GM19193 (cell line): ENCODE measurements around the gene DRC7.

Experiments used
- POLR2A ChIP-seq: IDR thresholded peaks from 4 replicates; pipeline ENCODE4 v1.6.1; 2011; ENCODE audit not compliant: insufficient read depth, insufficient read length; ENCODE audit errors: extremely low read depth

DRC7 gene, protein sequence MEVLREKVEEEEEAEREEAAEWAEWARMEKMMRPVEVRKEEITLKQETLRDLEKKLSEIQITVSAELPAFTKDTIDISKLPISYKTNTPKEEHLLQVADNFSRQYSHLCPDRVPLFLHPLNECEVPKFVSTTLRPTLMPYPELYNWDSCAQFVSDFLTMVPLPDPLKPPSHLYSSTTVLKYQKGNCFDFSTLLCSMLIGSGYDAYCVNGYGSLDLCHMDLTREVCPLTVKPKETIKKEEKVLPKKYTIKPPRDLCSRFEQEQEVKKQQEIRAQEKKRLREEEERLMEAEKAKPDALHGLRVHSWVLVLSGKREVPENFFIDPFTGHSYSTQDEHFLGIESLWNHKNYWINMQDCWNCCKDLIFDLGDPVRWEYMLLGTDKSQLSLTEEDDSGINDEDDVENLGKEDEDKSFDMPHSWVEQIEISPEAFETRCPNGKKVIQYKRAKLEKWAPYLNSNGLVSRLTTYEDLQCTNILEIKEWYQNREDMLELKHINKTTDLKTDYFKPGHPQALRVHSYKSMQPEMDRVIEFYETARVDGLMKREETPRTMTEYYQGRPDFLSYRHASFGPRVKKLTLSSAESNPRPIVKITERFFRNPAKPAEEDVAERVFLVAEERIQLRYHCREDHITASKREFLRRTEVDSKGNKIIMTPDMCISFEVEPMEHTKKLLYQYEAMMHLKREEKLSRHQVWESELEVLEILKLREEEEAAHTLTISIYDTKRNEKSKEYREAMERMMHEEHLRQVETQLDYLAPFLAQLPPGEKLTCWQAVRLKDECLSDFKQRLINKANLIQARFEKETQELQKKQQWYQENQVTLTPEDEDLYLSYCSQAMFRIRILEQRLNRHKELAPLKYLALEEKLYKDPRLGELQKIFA

DNA sequence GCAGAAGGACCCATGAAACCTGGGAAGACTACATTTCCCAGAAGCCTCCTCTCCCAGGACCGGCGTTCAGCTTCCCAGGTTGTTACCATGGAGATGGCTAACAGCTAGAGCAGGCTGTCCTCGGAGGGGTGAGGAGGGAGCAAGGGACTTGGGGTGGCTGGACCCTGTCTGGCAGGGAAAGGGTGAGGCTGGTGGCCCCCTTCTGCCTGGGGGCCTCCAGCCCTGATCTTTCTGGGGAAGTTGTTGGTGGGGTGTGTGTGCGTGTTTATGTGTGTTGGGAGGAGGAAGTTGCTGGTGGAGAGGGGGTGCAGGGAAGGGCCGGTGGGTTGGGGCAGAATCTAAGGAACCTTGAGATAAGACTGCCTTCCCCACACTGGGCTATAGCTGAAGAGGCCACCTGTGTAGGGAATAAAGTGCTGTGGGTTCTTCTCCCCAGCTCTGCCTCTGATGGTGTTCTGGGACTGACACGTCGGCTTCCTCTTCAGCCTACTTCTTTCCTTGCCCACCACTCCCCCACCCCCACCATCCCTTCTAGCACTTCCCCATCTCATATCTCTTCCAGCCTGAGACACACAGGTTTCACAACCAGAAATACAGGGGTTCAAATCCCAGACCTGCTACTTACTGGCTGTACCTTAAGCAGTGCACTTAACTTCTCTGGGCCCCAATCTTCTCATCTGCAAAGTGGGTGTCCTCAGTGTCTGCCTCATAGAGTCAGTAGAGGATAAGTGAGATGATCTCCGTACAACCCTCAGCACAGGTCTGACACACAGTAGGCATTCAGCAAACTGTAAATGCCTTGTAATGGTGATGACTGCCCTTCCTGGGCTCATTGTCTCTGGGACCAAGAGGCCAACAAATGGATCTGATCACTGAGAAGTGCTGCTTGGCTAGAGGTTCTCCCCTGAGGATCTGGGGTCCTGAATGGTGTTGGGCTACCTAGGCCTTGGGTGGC, at the start of gene DRC7:
Gene DRC7 (plus strand): TSS at position 82 of the 955 bp plus-strand sequence. CDS start 3,144 bp downstream, outside the sequence.
- no peak for TF ChIP-seq POLR2A

DNA sequence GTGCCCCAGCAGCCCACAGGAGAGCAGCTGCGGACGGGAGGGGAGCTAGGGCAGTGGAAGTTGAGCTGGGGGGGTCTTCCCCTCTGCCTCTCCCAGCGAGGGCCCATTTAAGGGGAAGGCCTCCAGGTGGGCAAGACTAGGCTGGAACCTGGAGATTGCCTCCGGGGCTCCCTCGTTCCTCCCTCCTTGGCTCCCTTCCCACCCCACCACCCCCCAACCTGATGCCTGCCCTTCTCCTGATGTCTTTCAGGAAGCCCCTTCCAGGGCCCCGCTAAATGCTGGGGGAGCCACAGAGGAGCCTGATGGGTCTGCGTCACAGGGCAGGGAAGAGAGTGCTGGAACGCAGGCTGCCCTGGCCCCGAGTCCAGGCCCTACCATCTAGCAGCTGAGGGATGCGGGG, 49.4 kb upstream of the DRC7 start:
- no peak for TF ChIP-seq POLR2A

DNA sequence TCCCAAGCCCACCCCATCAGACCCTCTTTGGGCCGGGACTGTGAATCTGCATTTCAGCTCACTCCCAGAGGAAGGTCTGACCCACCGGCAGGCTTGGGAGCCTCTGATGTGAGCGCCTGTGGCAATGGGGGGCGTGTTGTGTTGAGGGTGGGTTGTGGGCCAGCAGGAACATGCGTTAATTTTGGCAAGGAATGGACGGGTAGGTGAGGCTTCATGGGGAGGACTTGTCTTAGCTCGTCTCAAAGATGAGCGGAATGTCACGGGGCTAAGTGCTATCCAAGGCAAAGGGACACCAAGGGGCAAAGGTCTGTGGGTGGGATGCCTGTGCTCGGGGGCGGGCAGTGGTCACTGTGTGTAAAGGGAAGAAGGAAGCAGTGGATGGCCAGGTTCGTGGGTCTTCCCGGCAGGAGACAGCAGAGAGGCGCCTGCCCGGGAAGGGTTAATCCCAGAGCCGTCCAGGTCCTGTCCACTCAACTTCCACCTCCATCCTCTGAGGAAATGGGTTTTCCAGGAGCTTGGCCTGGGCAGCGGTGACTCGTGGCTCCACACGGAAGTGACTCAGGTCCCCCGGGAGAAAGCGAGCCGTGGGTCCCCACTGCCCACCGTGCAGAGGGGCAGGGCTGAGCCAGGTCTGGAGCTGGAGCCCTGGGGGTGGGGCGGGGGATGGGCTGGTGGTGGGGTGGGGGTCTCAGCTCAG, 48.8 kb upstream of the DRC7 start:
- TF ChIP-seq POLR2A, result no peak

DNA sequence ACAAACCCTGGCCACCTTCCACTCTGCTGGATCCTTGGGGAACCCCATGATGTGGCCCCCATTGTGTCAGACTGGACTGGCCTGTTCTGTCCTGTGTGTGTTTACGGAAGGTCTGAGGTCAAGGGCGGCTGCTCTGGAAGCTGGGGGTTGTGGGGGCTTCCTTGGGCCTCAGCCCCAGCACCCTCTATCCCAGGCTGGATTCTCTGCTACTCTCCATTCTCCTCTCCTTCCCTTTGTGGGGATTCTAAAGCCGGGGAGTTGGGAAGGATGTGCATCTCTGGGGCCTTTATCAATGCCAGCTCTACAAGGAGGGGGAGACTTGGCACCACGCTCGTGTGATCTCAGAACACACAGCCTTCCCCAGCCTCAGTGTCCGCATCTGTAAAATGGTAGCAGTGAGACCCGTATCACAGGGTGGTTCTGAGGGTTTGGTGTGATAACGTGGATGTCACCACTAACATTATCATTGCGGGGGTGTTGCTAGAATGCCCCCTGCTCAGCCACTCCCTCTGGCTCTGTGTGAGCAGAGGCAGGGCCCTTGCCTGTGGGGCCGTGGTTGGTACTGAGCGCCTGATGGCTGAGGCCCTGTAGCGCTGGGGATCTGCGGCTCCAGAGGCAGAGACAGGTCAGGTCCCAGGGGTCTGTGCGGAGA, 48.1 kb upstream of the DRC7 start:
- no peak for TF ChIP-seq POLR2A

DNA sequence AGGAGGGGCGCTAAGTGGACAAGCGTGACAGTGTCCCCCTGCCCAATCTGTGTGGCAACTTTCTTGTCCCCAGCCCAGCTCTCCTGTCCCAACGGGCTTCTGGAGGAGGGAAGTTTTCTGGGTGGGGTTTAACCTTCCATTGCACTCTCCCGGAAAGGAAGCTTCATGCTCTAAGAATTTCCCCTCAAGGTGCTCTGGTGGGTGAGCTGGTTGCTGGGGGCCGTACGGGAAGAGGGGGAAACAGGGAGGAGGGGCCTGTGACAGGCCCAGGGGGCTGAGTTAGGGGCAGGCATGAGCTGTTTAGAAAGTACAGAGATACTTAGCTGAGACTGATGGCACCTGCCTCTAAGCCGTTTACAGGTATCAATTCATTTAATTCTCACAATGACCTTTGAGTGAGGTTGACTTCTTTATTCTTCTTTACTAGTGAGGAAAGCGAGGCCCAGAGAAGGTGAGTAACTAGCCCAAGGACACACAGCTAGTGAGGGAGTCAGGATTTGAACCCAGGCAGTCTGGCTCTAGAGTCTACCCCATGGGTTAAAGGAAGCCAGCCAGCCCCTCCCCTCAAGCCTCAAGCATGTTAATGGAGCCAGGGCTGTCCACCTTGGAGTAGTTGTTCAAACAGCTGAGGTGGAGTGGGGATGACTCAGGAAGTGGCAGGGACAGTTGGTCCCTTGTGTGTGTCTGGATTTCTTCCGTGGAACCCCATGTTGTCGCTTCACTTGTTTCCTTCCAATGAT, 47.3 kb upstream of the DRC7 start:
- no peak for TF ChIP-seq POLR2A

DNA sequence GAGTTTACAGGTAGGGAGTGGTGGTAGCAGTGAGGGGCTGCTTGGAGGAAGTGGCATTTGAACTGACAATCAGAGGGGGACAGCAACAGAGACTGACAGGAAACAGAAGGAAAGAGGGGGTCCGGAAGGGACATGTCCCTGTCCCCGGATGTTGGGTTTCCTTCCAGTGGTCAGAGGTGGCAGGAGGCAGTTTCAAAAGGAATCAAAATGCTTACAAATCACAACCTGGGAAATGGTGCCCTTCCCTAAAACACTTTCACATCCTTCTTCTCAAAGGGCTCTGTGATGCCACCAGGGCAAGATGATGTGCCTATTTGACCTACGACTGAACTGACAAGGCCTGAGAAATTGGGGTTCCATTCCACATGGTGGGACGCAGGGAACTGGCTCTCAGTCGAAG, 46.5 kb upstream of the DRC7 start:
- no peak for TF ChIP-seq POLR2A

DNA sequence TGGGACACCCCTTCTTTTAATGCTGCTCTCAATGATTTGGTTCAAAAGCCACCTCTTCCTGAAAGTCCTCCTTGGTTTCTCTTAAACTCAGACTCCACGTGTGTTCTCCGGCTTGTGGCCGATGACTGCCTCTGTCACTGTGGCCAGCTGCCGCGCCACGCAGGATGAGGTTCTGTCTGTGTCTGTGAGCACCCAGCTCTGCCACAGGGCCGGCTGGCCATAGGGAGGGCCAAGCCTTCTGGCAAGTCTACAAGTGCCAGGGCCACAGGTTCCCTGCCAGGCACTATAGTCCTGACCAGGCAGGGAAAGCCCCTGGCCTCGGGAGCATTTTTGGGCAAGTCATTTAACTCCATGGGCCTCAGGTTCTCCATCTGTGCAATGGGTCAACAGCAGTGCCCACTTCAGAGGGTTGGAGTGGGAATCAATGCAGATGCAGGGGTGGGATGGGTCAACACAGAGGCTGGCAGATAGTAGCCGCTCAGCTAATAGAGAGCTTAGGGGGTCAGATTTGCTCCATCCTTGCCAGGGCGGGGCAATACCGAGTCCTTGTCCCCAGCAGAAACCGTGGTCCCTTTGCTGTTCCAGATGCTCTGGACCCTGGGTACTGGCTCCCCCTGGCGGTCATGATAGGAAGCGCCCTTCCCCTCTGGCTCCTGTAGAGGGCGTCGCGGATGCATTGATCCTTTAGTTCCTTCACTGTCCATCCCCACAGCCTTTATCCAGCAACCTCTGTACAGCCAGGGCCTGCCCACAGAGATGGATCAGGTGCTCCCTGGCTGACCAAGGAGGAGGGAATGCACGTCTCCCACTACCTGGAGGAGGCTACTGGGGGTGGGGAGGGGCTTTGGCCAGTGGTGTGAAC, 45.8 kb upstream of the DRC7 start:
- TF ChIP-seq POLR2A, result no peak

DNA sequence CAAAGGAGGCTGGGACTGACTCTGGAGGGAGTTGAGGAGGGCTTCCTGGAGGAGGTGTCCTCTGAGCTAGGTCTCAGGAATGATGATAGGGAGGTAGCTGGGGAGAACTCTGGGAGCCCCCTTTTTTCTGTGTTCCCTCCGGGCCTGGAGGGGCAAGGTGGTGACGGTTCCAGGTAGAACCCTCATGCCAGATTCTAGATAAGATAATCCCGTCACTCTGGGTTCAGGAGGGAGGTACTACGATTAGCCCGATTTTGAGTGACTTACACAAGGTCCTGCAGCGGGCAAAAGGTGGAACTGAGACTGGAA, 45.2 kb upstream of the DRC7 start:
- TF ChIP-seq POLR2A, result no peak

DNA sequence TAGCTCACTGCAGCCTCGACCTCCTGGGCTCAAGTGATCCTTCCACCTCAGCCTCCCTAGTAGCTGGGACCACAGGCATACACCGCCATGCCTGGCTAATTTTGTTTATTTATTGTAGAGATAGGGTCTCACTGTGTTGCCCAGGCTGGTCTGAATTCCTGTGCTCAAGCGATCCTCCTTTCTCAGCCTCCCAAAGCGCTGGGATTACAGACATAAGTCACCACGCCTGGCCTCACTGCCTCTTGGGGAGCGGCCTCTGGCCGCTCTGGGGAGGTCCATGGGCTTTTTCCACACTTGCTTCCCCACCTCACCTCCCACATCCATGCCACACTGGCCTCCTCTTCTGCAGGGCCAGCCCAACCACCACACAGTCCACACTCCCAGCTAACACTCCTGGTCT, 44.8 kb upstream of the DRC7 start:
- TF ChIP-seq POLR2A, result no peak

DNA sequence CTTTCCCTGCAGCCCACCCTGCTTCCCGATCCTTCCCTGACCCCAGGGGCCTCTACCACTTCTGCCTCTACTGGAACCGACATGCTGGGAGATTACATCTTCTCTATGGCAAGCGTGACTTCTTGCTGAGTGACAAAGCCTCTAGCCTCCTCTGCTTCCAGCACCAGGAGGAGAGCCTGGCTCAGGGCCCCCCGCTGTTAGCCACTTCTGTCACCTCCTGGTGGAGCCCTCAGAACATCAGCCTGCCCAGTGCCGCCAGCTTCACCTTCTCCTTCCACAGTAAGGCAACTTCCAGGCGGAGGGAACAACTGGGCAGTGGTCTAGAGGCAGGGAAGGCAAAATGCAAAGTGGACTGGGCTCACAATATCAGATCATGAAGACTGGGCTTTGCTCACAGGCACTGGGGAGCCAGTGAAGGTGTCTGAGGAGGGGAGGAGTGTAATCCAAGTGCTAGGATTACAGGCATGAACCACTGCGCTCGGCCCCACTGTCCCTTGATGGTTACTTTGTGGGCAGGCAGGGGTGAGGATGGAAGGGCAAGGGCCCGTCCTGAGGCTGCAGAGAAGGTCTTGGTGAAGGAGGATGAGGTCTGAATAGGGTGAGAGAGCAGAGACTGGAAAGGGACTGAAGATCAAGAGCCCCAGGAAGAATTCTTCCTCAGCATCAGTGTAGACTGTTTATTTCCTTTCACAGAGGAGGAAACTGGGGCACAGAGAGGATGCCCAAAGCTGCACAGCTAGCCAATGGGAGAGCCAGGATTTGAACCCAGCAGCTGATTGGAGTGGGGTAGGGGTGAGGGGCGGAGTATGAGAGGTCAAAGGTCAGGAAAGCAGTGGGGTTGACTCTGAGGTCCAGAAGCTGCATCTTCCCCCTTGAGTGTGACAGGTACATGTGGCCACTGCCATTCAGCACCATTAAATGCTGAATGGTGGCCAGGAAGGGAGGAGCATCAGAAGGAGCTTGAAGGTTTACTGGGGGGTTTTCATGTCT, 43.0 kb upstream of the DRC7 start:
- no peak for TF ChIP-seq POLR2A
